Large intestine (tissue), 3 donors: ENCODE measurements around the gene CD59. TPM values are rescaled to one million over a fixed set of nuclear protein-coding genes. Genes with fewer than 3 reads are reported as not detected.
A peak's percentile ranks its signal among the peaks of the same experiment; 100 is the strongest.

Source experiments
- DNase-seq, 2 donors: peaks; one replicate each; pipeline versions ENCODE4 v3.0.0 to v3.0.0-alpha.2; 2013
- H3K27ac ChIP-seq: one replicate; pipeline ENCODE4 v1.5.1; 2013; ENCODE audit warnings: low read length
- H3K27me3 ChIP-seq: 2 replicates; pipeline ENCODE4 v1.6.1; 2013; ENCODE audit warnings: low read length; ENCODE audit not compliant: control insufficient read depth, insufficient read depth
- H3K36me3 ChIP-seq: 2 replicates; pipeline ENCODE4 v1.6.1; 2013; ENCODE audit warnings: low read length; ENCODE audit not compliant: control insufficient read depth, insufficient read depth
- H3K4me1 ChIP-seq: one replicate; pipeline ENCODE4 v1.6.1; 2013; ENCODE audit warnings: low read length; ENCODE audit not compliant: control insufficient read depth, insufficient read depth
- H3K4me3 ChIP-seq: one replicate; pipeline ENCODE4 v1.5.1; 2013; ENCODE audit warnings: low read length
- H3K9me3 ChIP-seq: one replicate; pipeline ENCODE4 v1.6.1; 2013; ENCODE audit warnings: mild to moderate bottlenecking, low read depth, low read length, moderate library complexity; ENCODE audit not compliant: control insufficient read depth
- WGBS: methylation state at CpG from one replicate; pipeline ENCODE4 v1.1.5; 2013; ENCODE audit warnings: low lambda C conversion rate; ENCODE audit not compliant: insufficient coverage; 5-methylcytosine and 5-hydroxymethylcytosine counted together
- polyA plus RNA-seq: library from polyadenylated mRNA; unstranded; fragments of 120-200 nt; gene quantifications from one replicate; pipeline ENCODE4 v1.2.1, GENCODE V29; 2013

The CD59 gene
- polyA plus RNA-seq, 1 donor: 121 TPM

DNA sequence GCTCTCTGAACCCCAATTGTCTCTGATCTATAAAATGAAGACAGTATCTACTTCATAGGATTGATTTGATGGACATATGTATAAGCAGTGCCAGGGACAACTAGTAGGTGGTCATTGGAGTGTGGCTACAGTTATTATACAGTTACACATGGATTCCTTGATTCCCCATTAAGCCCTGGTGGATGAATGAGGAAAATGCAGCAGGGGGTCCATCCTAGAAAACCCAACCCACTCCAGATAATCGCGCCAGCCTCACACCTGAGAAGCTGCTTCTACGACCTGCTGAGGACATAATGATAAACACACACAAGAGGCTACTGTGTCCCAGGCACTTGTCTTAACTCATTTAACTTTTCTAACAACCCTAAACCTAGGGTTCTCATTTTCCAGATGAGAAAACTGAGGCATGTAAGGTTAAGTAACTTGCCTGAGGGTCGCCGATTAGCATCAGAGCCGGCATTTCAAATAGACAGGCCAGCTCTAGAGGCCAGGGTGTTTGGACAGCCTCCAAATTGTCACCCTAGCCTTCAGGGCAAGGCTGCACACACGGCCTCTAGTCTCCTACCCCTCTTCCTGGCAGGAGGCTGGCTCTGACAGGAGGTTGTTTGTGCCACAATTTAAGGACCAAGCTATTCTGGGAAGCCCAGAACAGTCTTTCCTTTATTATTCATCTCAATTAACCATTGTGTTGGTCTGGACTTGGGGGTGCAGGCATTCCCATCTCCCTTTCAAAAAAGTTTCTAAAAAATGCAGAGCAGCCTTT lies 31.8 kb downstream of the CD59 start:
- H3K4me1 ChIP-seq: peaks cover 42% of the 10 kb centered on the region
- no peak for DNase-seq
- WGBS: 80% methylated on average over 1 of the region's 7 CpGs

DNA sequence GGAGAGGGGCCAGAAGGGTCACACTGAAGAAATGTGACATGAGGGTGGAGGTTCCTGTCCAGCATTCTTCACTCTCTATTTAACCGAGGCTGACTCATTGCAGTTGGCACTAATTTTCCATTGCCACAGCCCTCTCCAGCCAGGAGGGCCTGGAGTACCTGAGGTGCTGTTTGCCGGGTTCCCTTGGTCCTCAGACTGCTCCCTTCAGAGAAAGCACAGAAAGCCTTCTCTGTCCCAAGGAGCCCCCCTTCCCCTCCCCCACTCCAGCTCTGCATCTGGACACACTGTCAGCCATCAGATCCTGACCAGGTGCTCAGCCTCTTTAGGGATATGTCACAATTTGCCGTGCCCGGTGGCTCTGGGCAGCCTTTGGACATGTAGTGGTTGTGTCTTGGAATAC lies 32.4 kb downstream of the CD59 start:
- Histone ChIP-seq H3K27ac (peak overlapping the region; percentile 79), H3K9me3 (peaks cover under 1% of the 10 kb centered on the region), H3K36me3 (peaks cover 10% of the 10 kb centered on the region), H3K4me3 (no peak overlapping the region), H3K4me1 (peaks cover 39% of the 10 kb centered on the region), H3K27me3 (no peaks in the 10 kb centered on the region)
- no CpG with 5 or more reads among the region's 4 CpGs for WGBS
- peak in 1 of 2 donors; percentile 55 for DNase-seq

More for the DNA sequence above, 31.8 kb downstream of the CD59 start:
- H3K27me3 ChIP-seq: no peaks in the 10 kb centered on the region
- peaks cover 16% of the 10 kb centered on the region for H3K36me3 ChIP-seq
- H3K4me3 ChIP-seq: no peak overlapping the region
- H3K27ac ChIP-seq: peak overlapping the region; percentile 79
- peaks cover 3% of the 10 kb centered on the region for H3K9me3 ChIP-seq

DNA sequence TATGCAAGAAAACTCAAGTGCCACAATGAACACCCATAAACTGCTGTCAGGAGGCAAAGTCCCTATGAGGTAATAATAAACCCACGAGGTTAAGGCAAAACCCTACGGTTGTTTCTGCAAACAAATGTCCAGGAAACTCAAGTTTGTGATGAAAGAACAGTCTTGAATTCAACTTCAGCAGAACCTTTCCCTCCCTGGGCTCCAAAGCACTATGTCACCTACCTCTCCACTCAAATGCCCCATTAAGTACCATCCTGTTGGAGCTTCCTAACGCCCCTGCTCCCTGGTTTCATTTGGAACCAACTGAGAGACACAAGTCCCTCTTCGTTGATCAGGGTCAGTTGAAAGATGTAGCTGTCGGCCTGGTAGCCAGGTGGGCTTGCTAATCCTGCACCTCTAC lies 33.0 kb downstream of the CD59 start:
- peak overlapping the region; percentile 79 for H3K27ac ChIP-seq
- H3K36me3 ChIP-seq: peaks cover 7% of the 10 kb centered on the region
- peaks cover 36% of the 10 kb centered on the region for H3K4me1 ChIP-seq
- H3K9me3 ChIP-seq: no peaks in the 10 kb centered on the region
- H3K4me3 ChIP-seq: no peak overlapping the region
- peak; percentile 86 to 94 for DNase-seq
- no peaks in the 10 kb centered on the region for H3K27me3 ChIP-seq
- 0% methylated on average over 2 of the region's 5 CpGs for WGBS

DNA sequence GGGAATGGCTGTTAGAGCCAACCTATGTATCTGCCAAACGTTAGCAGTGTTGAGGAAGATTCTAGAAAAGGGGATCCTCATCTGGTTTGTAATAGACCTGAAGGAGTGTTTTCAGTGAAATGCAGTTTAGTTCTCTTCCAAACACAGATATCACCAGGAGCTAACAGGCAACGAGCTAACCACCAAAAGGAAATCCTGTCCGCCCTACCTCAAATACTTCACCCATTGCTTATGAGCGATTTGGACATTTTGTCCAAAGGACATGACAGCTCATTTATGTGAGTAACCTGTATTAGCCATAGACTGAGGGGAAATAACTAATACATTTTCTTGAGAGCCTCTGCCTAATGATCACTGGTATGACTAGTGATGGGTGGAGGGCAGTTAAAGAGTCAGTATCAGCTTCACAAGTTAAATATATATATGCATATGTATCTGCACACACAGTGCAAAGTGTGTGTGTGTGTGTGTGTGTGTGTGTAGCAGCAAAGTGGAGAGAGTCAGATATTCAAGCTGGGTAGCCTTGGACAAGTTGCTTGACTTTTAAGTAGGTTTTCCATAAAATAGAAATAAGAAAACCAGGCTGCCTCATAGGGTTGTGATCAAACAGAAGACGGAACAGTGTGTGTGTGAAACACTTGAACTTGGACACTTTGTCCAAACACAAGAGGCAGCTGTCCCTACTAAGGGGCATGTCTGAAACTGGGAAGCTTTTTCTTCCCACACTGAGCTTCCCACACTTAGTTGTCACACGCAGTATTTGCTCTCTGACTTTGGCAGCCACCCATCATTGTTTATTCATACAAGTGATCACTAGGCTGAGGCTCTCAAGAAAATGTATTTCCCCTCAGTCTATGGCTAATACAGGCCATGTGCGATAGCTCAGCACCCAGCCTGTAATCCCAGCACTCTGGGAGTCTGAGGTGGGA lies 34.7 kb downstream of the CD59 start:
- H3K4me1 ChIP-seq: peaks cover 36% of the 10 kb centered on the region
- H3K27me3 ChIP-seq: no peaks in the 10 kb centered on the region
- H3K9me3 ChIP-seq: no peaks in the 10 kb centered on the region
- H3K27ac ChIP-seq: peak overlapping the region; percentile 83
- no CpG with 5 or more reads among the region's 7 CpGs for WGBS
- peak; percentile 56 to 72 for DNase-seq
- peak overlapping the region; percentile 62 for H3K4me3 ChIP-seq
- no peaks in the 10 kb centered on the region for H3K36me3 ChIP-seq

DNA sequence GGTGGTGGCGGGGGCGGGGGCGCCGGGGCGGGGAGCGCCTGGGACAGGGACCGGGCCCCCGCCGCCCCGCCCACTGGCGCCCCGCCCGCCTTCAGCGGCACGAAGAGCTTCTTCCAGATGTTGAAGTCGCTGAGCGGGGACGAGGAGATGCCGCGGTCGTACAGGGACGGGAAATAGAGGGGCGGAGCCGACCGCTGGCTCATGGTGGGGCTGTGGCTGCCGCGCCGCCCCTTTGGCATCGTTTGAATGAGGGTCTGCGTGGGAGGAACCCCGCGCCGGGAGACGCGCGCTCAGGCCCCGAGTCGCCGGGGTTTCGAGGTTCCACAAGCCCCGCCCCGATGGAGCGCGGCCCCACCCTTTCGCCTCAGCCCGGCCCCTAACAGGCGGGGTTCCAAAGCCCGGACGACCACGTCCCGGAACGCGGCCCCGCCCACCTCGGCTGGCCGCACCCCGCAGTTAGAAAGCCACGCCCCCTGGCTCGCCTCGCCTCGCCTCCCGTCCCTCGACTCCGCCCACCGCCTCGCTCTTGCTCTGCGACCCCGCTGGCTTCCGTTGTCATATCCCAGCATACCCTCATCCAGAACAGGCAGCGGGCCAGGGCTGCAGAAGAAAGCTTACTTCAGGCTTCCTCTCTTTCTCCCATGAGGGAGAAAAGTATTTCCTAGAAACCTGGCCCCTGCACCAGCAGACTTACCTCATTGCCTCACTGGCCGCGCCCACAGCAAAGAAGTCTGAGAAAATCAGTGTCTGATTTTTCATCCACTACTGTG lies 35.5 kb downstream of the CD59 start, which contains the start of gene C11orf91:
C11orf91 (minus strand) TSS at position 325 of the 770 bp plus-strand sequence; CDS start at position 239, 86 bp downstream.
- no peaks in the 10 kb centered on the region for H3K27me3 ChIP-seq
- peaks cover 36% of the 10 kb centered on the region for H3K4me1 ChIP-seq
- H3K4me3 ChIP-seq: peak within 1 kb of the TSS; percentile 62
- DNase-seq: peak; percentile 97
- no peaks in the 10 kb centered on the region for H3K9me3 ChIP-seq
- 0% methylated on average over 2 of the region's 72 CpGs for WGBS
- peak within 1 kb of the TSS; percentile 83 for H3K27ac ChIP-seq
- H3K36me3 ChIP-seq: no peaks in the 10 kb centered on the region

DNA sequence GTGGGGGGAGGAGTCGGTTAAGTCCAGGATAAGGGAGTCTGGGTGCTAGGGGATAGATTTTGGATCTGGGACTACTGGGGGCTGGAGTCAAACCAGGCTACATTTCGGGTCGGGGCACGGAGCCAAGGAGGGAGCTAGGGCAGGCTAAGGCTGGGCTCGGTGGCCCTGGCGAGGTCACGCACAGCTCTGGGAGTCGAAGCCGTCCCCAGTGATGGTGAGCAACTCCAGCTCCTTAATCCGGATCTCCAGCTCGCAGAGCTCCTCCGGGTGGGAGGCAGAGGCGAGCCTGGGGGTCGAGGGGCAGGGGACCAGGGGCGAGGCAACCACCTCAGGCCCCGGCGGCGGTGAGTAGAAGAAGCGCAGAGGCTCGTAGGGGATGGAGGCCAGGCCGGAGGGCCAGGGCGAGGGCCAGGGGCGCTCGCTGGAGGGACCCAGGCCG lies 36.1 kb downstream of the CD59 start:
- H3K4me1 ChIP-seq: peaks cover 36% of the 10 kb centered on the region
- no peaks in the 10 kb centered on the region for H3K36me3 ChIP-seq
- H3K27me3 ChIP-seq: no peaks in the 10 kb centered on the region
- peak overlapping the region; percentile 21 for H3K4me3 ChIP-seq
- H3K27ac ChIP-seq: no peak overlapping the region
- no peak for DNase-seq
- H3K9me3 ChIP-seq: no peaks in the 10 kb centered on the region
- no CpG with 5 or more reads among the region's 25 CpGs for WGBS

DNA sequence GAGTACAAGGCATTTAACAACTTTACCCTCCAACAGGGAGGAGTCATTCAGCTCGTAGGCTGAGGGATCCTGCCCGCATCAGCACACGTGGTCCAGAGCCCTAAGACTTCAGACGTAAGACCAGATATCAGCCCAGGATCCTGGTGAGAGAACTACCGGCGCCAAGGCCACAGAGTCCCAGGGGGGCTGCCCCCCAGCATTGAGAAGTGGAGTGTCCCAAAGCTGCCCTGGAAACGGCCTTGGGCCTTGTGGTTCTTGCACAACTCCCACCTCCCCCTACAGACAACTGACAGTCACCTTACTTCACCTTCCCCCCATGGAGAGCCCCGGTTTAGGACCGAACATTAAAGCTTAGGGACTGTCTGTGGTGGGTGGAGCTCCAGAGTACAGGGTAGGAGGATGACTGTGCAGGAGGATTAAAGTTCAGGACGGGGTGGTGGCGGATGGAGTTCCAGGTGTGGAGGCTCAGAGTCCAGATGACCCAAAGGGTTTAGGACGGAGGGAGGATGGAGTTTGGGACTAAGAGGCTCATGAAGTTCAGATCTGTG lies 36.6 kb downstream of the CD59 start:
- H3K4me1 ChIP-seq: peaks cover 36% of the 10 kb centered on the region
- WGBS: no CpG with 5 or more reads among the region's 12 CpGs
- no peak overlapping the region for H3K27ac ChIP-seq
- H3K9me3 ChIP-seq: no peaks in the 10 kb centered on the region
- DNase-seq: peak; percentile 48 to 84
- H3K27me3 ChIP-seq: no peaks in the 10 kb centered on the region
- H3K4me3 ChIP-seq: no peak overlapping the region
- H3K36me3 ChIP-seq: no peaks in the 10 kb centered on the region

DNA sequence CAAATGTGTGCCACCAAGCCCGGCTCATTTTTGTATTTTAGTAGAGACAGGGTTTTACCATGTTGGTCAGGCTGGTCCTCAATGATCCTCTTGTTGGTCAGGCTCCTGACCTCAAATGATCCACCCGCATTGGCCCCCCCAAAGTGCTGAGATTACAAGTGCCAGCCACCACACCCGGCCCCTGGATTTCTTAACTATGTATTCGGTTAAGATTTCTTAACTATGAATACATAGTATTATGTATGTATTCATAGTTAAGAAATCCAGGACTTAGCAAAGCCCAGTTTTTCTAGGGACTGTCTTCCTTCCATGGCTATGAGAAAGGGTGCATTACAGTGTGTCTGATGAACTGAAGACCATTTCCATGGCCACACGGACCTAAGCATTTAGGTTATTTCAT lies 37.3 kb downstream of the CD59 start:
- H3K9me3 ChIP-seq: no peaks in the 10 kb centered on the region
- no peak for DNase-seq
- H3K27ac ChIP-seq: no peak overlapping the region
- peaks cover 31% of the 10 kb centered on the region for H3K4me1 ChIP-seq
- H3K27me3 ChIP-seq: no peaks in the 10 kb centered on the region
- no peak overlapping the region for H3K4me3 ChIP-seq
- no peaks in the 10 kb centered on the region for H3K36me3 ChIP-seq
- WGBS: no CpG with 5 or more reads among the region's 5 CpGs

DNA sequence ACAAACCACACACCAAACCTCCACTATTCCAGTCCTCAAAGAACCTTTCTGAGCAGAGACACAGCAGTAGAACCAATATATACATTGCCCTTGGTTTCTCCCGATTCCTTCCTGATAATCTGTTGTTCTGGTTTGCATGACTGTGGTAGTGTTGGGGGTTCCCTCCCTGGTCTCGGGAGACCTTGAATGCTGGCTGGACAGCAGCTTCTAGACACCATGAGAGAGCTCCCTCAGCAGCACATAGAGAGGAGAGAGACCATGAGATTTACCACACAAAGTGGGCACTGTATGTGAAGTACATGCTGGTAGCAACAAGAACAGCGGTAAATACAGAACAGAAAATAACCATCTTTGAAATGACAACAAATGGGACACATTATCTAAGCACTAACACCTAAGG lies 38.2 kb downstream of the CD59 start:
- Histone ChIP-seq H3K27ac (no peak overlapping the region), H3K4me1 (peaks cover 24% of the 10 kb centered on the region), H3K27me3 (no peaks in the 10 kb centered on the region), H3K36me3 (no peaks in the 10 kb centered on the region), H3K9me3 (no peaks in the 10 kb centered on the region), H3K4me3 (no peak overlapping the region)
- DNase-seq: no peak
- WGBS: no CpG with 5 or more reads among the region's 3 CpGs
